ENCODE measurements around the gene PDZRN4.

- TF ChIP-seq CTCF (IDR thresholded peaks at IDR 0.05 in 8 of 11, conservative IDR thresholded peaks at IDR 0.05 in 3 of 11) (no peak), POLR2A (IDR thresholded peaks at IDR 0.05) (no peak)
These were observed 278.2 kb downstream of the PDZRN4 start for GRCh38 chr12:41466300-41466699.

All from spleen (tissue), 7 donors.